Cardiac fibroblast (primary cell): Measurements from ENCODE around the gene FAM20C.

Source experiments
- DNase-seq, 2 donors: peaks; one replicate each; pipeline versions ENCODE4 v3.0.0 to v3.0.0-alpha.2; 2010; ENCODE audit warnings: low read depth in 2 of 2
- H3K4me3 ChIP-seq, 2 donors: replicated peaks in 1 of 2; 1 replicate in 1 of 2; 2 replicates in 1 of 2; pipeline ENCODE4 v1.5.1; 2011; ENCODE audit warnings: low read depth in 2 of 2, low read length in 2 of 2, mild to moderate bottlenecking in 2 of 2, moderate library complexity in 1 of 2
- TF ChIP-seq, protein P1 (sequence below): IDR thresholded peaks from one replicate; pipeline ENCODE4 v1.5.1; 2011; ENCODE audit warnings: low read depth, mild to moderate bottlenecking, low read length, inconsistent platforms

FAM20C gene

DNA sequence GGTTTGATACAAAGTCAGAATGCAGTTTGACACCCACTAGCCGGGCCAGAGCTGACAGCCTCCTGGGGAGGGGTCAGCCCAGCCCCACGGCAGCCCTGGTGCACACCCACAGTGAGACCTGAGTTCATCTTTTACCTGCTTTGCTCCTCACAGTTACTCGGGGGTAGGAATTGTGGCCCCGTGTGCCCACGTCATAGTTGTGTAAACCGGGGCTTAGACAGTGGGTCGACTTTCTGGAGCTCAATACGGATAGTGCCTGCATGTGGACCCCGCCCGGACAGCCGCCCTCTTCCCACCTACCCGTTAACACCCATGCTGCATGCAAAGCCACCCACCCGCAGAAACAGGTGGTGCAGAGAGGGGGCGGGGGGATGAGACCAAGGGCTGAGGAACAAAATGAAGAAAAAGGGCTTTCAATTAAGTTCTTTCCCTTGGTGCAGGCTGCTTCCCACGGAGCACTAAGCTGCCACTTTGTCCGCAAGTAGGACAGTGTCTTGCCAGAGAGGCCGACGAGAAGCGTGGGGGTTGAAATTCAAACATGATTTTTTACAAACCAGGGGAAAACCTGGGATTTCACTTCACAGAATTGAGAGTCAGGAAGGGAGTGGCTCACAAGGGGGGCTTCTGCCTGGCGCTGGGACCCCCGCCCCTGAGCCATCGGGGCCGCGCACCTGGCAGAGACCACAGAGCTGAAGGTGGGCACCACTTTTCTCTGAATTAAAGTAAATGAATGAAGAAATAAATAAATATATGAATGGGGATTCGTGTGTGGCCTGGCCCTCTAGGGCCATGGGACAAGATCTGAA lies 73.0 kb downstream of the FAM20C start:
- no peak for DNase-seq
- no peak overlapping the region for H3K4me3 ChIP-seq
- TF ChIP-seq, protein P1, sequence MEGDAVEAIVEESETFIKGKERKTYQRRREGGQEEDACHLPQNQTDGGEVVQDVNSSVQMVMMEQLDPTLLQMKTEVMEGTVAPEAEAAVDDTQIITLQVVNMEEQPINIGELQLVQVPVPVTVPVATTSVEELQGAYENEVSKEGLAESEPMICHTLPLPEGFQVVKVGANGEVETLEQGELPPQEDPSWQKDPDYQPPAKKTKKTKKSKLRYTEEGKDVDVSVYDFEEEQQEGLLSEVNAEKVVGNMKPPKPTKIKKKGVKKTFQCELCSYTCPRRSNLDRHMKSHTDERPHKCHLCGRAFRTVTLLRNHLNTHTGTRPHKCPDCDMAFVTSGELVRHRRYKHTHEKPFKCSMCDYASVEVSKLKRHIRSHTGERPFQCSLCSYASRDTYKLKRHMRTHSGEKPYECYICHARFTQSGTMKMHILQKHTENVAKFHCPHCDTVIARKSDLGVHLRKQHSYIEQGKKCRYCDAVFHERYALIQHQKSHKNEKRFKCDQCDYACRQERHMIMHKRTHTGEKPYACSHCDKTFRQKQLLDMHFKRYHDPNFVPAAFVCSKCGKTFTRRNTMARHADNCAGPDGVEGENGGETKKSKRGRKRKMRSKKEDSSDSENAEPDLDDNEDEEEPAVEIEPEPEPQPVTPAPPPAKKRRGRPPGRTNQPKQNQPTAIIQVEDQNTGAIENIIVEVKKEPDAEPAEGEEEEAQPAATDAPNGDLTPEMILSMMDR, result no peak

DNA sequence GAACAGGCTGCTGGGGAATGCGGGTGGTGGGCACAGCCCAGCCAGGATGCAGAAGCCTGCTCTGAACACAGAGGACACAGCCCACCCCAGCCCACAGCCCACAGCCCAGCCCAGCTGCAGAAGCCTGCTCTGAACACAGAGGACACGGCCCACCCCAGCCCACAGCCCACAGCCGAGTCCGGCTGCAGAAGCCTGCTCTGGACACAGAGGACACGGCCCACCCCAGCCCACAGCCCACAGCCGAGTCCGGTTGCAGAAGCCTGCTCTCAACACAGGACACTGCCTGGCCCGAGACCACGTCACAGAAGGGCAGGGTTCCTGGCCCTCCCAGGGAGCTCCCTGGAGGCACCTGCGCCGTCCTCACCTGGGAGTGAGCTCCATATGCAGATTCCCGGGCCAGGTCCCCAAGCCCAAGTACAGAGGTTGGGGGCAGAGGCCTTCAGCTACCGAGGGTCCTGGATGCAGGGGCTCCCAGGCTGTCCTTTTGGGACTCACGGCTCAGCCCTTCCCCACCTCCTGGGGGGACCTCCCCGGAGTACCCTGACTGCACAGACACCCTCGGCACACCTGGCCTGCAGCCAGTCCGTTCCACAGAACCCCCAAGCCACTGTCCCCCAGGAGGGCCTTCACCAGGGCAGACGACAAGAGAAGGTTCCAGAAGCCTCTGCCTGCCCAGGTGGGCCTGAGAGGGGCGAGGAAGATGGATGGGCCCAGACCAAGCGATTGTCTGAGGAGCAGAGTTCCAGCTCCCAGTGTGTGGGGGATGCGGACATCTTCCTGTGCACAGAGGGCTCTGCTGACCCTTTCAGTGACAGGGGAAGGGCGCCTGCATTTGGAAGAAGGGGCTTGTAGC lies 73.9 kb downstream of the FAM20C start:
- TF ChIP-seq, protein P1, result no peak
- no peak overlapping the region for H3K4me3 ChIP-seq
- DNase-seq, result no peak

DNA sequence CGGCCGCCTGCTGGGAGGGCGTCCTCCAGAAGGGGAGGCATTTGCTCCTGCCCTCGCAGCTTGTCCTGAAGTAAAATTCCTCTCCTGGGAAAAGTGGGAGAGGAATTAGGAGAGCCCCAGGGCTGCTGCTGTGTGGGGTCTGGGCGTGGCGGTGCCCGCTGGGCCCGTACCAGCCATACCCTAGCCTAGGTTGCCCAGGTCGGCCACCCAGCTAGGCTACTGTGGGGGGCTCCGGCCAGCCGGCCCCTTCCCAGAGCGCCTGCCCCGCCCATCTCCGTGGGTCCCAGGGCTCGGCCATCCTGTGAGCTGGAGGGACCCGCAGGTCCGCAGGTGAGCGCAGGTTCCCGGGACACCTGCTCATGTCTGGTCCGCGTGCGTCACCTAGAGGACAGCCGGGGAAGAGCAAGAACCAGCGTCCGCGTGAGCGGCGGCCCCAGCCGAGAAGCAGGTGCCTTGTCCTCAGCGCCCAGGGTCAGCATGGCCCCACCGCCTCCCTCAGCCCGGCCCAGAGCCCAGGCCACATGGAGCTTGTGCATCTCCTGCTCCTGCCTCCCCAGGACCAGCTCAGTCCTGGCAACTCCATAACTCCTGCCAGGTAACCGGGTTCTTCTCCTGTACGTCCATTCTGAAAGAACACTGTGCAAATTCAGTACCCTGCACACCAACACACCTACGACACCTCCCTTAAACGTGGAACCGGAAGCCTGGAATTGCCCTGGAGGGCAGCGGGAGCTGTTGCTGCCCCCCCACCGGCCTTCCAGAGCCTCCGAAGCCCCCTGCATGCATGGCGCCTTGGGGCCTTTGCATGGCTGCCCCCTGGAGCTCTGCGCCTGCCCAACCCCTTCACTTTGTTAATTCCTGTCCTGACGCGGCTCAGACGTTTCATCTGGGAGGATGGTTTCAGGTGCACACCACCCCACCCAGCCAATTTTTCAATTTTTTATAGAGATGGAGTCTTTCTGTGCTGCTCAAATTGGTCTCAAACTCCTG lies 74.8 kb downstream of the FAM20C start:
- TF ChIP-seq, protein P1, result peak; percentile 9
- H3K4me3 ChIP-seq, result no peak overlapping the region
- no peak for DNase-seq

DNA sequence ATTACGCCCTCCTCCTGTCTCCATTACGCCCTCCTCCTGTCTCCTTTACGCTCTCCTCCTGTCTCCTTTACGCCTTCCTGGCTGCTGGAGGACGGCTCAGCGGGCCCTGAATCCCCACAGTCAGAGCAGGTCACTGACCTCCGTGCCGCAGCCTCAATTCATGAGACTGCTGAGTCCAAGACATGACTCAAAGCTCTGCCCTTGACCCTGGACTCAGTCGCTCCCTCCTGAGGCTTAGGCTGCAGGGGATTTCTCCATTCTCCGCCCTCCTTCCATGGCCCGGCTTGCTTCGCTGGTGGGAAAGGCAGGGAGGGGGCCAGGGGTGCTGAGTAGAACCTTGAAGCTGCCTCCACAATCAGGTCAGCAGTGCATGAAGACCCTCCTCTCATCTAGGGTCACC lies 76.6 kb downstream of the FAM20C start:
- DNase-seq, result no peak
- TF ChIP-seq, protein P1, result no peak
- H3K4me3 ChIP-seq, result no peak overlapping the region

DNA sequence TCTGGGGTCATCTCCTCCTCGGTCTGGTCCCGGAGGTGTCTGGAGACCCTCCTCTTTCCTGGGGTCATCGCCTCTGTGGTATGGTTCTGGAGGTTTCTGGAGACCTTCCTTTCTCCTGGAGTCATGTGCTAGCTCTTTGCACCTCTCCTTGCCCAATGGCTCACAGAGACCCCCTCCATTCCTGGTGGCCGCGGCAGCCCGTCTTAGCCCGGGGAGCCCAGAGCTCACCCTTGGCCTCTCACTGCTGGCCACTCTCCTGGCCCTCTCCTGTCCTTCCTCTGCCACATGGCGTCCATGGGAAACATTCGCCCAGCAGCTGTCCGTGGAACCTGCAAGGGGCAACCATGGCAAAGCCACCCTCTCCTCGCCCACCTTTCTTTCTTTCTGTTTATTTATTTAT lies 77.3 kb downstream of the FAM20C start:
- TF ChIP-seq, protein P1, result no peak
- DNase-seq, result no peak
- H3K4me3 ChIP-seq, result no peak overlapping the region

DNA sequence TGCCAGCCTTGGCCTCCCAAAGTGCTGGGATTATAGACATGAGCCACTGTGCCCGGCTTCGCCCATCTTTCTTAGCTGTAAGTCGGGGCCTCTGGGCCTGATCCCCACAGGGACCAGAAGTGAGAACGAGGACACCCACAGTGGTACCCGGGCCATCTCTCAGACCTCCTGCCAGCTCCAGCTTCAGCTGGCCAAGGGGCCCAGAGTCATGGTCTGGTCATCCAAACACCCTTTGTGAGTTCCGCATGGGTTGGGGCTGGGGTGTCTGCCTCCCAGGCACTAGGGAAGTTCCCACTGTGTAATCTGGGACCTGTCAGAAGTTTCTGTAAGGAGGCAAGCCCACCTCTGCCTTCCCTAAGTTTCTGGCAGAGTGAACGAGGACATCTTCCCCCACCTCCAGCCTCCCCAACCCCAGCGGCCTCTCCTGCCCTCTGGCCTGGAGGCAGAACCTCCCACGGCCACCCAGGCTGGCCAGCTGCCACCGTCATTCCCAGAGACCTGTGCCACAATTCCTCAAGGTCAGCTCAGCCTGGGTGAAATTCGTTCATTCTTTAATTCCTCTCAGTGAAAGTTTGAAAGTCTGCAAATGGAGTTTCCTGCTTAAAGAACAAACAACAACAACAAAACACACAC lies 78.1 kb downstream of the FAM20C start:
- no peak for DNase-seq
- H3K4me3 ChIP-seq, result no peak overlapping the region
- TF ChIP-seq, protein P1, result no peak
